Kidney capillary endothelial cell (primary cell): ENCODE measurements around the gene COX4I1.

ENCODE experiments used
- DNase-seq: peaks from one replicate; pipeline ENCODE4 v3.0.0-alpha.2; 2018; ENCODE audit warnings: low spot score

COX4I1 gene

GRCh38 chr16:85767531-85767930, 32.0 kb upstream of the COX4I1 start:
- peak; percentile 50 for DNase-seq

- no peak for DNase-seq
Observed at GRCh38 chr16:85768199-85768598, 31.3 kb upstream of the COX4I1 start.

GRCh38 chr16:85770741-85771140, 28.8 kb upstream of the COX4I1 start:
- no peak for DNase-seq

- DNase-seq: no peak
Observed at GRCh38 chr16:85773044-85773443, 26.5 kb upstream of the COX4I1 start.

GRCh38 chr16:85774136-85774535, 25.4 kb upstream of the COX4I1 start:
- no peak for DNase-seq

GRCh38 chr16:85774811-85775210, 24.7 kb upstream of the COX4I1 start:
- no peak for DNase-seq

GRCh38 chr16:85777583-85778310, 21.7 kb upstream of the COX4I1 start:
- DNase-seq: no peak

GRCh38 chr16:85778873-85779272, 20.6 kb upstream of the COX4I1 start:
- DNase-seq: peak; percentile 30

- DNase-seq: no peak
Observed at GRCh38 chr16:85780281-85780680, 19.2 kb upstream of the COX4I1 start.

GRCh38 chr16:85781156-85781555, 18.3 kb upstream of the COX4I1 start:
- DNase-seq: no peak

- DNase-seq: no peak
Observed at GRCh38 chr16:85781695-85782370, 17.7 kb upstream of the COX4I1 start.

GRCh38 chr16:85782451-85782850, 17.0 kb upstream of the COX4I1 start:
- DNase-seq: no peak

GRCh38 chr16:85783441-85783840, 16.1 kb upstream of the COX4I1 start:
- no peak for DNase-seq

- DNase-seq: no peak
Observed at GRCh38 chr16:85784813-85785212, 14.7 kb upstream of the COX4I1 start.

GRCh38 chr16:85785927-85786326, 13.6 kb upstream of the COX4I1 start:
- no peak for DNase-seq

- no peak for DNase-seq
Observed at GRCh38 chr16:85788819-85789218, 10.7 kb upstream of the COX4I1 start.

GRCh38 chr16:85789773-85790172, 9.7 kb upstream of the COX4I1 start:
- no peak for DNase-seq

GRCh38 chr16:85793662-85794298, 5.7 kb upstream of the COX4I1 start:
- DNase-seq: no peak

- DNase-seq: no peak
Observed at GRCh38 chr16:85794696-85795095, 4.8 kb upstream of the COX4I1 start.

- DNase-seq: no peak
Observed at GRCh38 chr16:85796152-85796551, 3.3 kb upstream of the COX4I1 start.

GRCh38 chr16:85796599-85796998, 2.9 kb upstream of the COX4I1 start:
- no peak for DNase-seq

GRCh38 chr16:85798283-85798776, 1.2 kb upstream of the COX4I1 start:
- DNase-seq: no peak

- DNase-seq: peak; percentile 21
Observed at GRCh38 chr16:85798901-85799496, 496 bp upstream of the COX4I1 start.
